ENCODE data around the gene PRKCZ.

GRCh38 chr1:2170211-2170610 lies 120.0 kb downstream of the PRKCZ start:
- TF ChIP-seq, protein P1, sequence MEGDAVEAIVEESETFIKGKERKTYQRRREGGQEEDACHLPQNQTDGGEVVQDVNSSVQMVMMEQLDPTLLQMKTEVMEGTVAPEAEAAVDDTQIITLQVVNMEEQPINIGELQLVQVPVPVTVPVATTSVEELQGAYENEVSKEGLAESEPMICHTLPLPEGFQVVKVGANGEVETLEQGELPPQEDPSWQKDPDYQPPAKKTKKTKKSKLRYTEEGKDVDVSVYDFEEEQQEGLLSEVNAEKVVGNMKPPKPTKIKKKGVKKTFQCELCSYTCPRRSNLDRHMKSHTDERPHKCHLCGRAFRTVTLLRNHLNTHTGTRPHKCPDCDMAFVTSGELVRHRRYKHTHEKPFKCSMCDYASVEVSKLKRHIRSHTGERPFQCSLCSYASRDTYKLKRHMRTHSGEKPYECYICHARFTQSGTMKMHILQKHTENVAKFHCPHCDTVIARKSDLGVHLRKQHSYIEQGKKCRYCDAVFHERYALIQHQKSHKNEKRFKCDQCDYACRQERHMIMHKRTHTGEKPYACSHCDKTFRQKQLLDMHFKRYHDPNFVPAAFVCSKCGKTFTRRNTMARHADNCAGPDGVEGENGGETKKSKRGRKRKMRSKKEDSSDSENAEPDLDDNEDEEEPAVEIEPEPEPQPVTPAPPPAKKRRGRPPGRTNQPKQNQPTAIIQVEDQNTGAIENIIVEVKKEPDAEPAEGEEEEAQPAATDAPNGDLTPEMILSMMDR (IDR thresholded peaks at IDR 0.05), result no peak
- TF ChIP-seq POLR2A (IDR thresholded peaks at IDR 0.05) (no peak), POLR2AphosphoS5 (IDR thresholded peaks at IDR 0.05; ENCODE audit: insufficient read depth in 1 of 2, low read depth in 1 of 2) (no peak)

Measured in vagina (tissue), 2 donors.